BJ (cell line): ENCODE data around the gene TXNL4A. TPM values are rescaled to one million over a fixed set of nuclear protein-coding genes. Genes with fewer than 3 reads are reported as not detected.

ENCODE experiments used
- CTCF ChIA-PET: fragments of 350-600 bp; formaldehyde crosslinking; extraction: SDS; loops from one replicate; lab custom pipeline; 2021; ENCODE audit warnings: antibody characterized with exemption, inconsistent platforms; lab: Yijun Ruan, JAX
- POLR2A ChIA-PET: fragments of 300-600 bp; sonication (Branson Sonifier 250); formaldehyde crosslinking; extraction: SDS; loops from one replicate; lab custom pipeline; 2021; ENCODE audit warnings: antibody characterized with exemption; lab: Charles Lee
- DNase-seq: peaks from one replicate; pipeline ENCODE4 v3.0.0-alpha.2; 2011; ENCODE audit warnings: low read depth
- H3K27me3 ChIP-seq: 2 replicates; pipeline ENCODE4 v1.6.0; 2011; ENCODE audit warnings: low read length; ENCODE audit not compliant: control insufficient read depth, insufficient read depth
- H3K36me3 ChIP-seq: 2 replicates; pipeline ENCODE4 v1.5.1; 2011; ENCODE audit warnings: low read length; ENCODE audit not compliant: control insufficient read depth, insufficient read depth
- H3K4me3 ChIP-seq: 2 replicates; pipeline ENCODE4 v1.5.1; 2011; ENCODE audit warnings: low read depth, mild to moderate bottlenecking, control low read depth, low read length
- CTCF ChIP-seq: IDR thresholded peaks from 2 replicates; pipeline ENCODE4 v1.5.1; 2011; ENCODE audit warnings: low read depth, mild to moderate bottlenecking, control low read depth, inconsistent platforms, low read length, moderate library complexity; ENCODE audit not compliant: insufficient read depth
- polyA plus RNA-seq: library from polyadenylated mRNA; depleted of rRNA; stranded (reverse); fragments of >200 nt; gene quantifications from 2 replicates; pipeline ENCODE4 v1.2.3, GENCODE V29; 2011

TXNL4A gene
- polyA plus RNA-seq, 1 experiment = 95.8 TPM

- H3K36me3 ChIP-seq = peaks cover 20% of the 10 kb centered on the region
- ChIA-PET POLR2A (no interaction called here), CTCF (no interaction called here)
- no peaks in the 10 kb centered on the region for H3K27me3 ChIP-seq
- DNase-seq = no peak
- no peak overlapping the region for H3K4me3 ChIP-seq
- TF ChIP-seq CTCF = no peak
These were observed 15.6 kb downstream of the TXNL4A start for GRCh38 chr18:79972720-79973119.

GRCh38 chr18:79971986-79972385 is 16.4 kb downstream of the TXNL4A start:
- ChIA-PET CTCF (no interaction called here), POLR2A (no interaction called here)
- no peak for TF ChIP-seq CTCF
- no peak overlapping the region for H3K4me3 ChIP-seq
- H3K36me3 ChIP-seq = peaks cover 20% of the 10 kb centered on the region
- H3K27me3 ChIP-seq = no peaks in the 10 kb centered on the region
- DNase-seq = no peak

- Histone ChIP-seq H3K27me3 (no peaks in the 10 kb centered on the region), H3K36me3 (peaks cover 20% of the 10 kb centered on the region), H3K4me3 (no peak overlapping the region)
- TF ChIP-seq CTCF = no peak
- ChIA-PET CTCF (no interaction called here), POLR2A (no interaction called here)
- no peak for DNase-seq
These were observed 17.0 kb downstream of the TXNL4A start for GRCh38 chr18:79971211-79971952.

GRCh38 chr18:79970419-79971133 is 17.8 kb downstream of the TXNL4A start:
- POLR2A ChIA-PET = no interaction called here
- no peak overlapping the region for H3K4me3 ChIP-seq
- no peaks in the 10 kb centered on the region for H3K27me3 ChIP-seq
- H3K36me3 ChIP-seq = peaks cover 20% of the 10 kb centered on the region
- no peak for DNase-seq
- no peak for TF ChIP-seq CTCF
- CTCF ChIA-PET = no interaction called here

GRCh38 chr18:79965119-79965902 is 23.1 kb downstream of the TXNL4A start:
- ChIA-PET CTCF (interaction anchor here (0.6 kb wide), 2 partner anchors 139 to 178 kb away, joined by 3 to 4 read pairs; no protein-coding TSS in a partner anchor), POLR2A (no interaction called here)
- Histone ChIP-seq H3K4me3 (peak overlapping the region; percentile 67), H3K27me3 (no peaks in the 10 kb centered on the region), H3K36me3 (peaks cover 4% of the 10 kb centered on the region)
- no peak for DNase-seq
- no peak for TF ChIP-seq CTCF
